Activated B cell treated with CpG ODN at 0.5 μM for 24 hours (primary cell): Measurements from ENCODE around the gene SRSF3. TPM values are rescaled to one million over a fixed set of nuclear protein-coding genes. Genes with fewer than 3 reads are reported as not detected.

Source experiments
- ATAC-seq: fragments of 200-7000 bp; cut with Tn5 transposase; one replicate; pipeline ENCODE4 v1.10.0; 2021; ENCODE audit warnings: low read depth, mild to moderate bottlenecking, moderate library complexity
- CTCF ChIA-PET: fragments of 350-600 bp; sonication (Branson Sonifier 250); formaldehyde crosslinking; loops from one replicate; lab custom pipeline; 2021; ENCODE audit warnings: antibody characterized with exemption; lab: Charles Lee
- POLR2A ChIA-PET: fragments of 350-600 bp; sonication (Branson Sonifier 250); formaldehyde crosslinking; loops from one replicate; lab custom pipeline; 2021; ENCODE audit warnings: antibody characterized with exemption; lab: Charles Lee
- DNase-seq: peaks from one replicate; pipeline ENCODE4 v3.0.0; 2022
- H3K27ac Mint-ChIP-seq: one replicate; pipeline ENCODE4 v1.8.0; 2020; ENCODE audit warnings: mixed read lengths
- H3K27me3 Mint-ChIP-seq: one replicate; pipeline ENCODE4 v1.8.0; 2021; ENCODE audit warnings: mixed read lengths
- H3K36me3 Mint-ChIP-seq: one replicate; pipeline ENCODE4 v1.8.0; 2021; ENCODE audit warnings: low read depth, mixed read lengths
- H3K4me1 Mint-ChIP-seq: one replicate; pipeline ENCODE4 v1.8.0; 2021; ENCODE audit warnings: mixed read lengths
- H3K4me3 Mint-ChIP-seq: one replicate; pipeline ENCODE4 v1.8.0; 2020; ENCODE audit warnings: mild to moderate bottlenecking, mixed read lengths
- H3K9me3 Mint-ChIP-seq: one replicate; pipeline ENCODE4 v1.8.0; 2020; ENCODE audit warnings: mixed read lengths
- CTCF ChIP-seq: fragments of 200-600 bp; IDR thresholded peaks from one replicate; pipeline ENCODE4 v1.8.0; 2022; ENCODE audit warnings: antibody characterized with exemption, mild to moderate bottlenecking
- intact Hi-C: fragments of 100-400 bp; cut with micrococcal nuclease; formaldehyde crosslinking; loops from one replicate; pipeline ENCODE4 v1.15.1; 2024
- total RNA-seq: library from RNA; stranded (reverse); gene quantifications from 2 replicates; pipeline ENCODE4 v1.2.3, GENCODE V29; 2022

The SRSF3 gene
- total RNA-seq, 1 donor from 2014 or later: 421 TPM

GRCh38 chr6:36623547-36624459 is 29.6 kb downstream of the SRSF3 start:
- no peaks in the 10 kb centered on the region for H3K9me3 Mint-ChIP-seq
- H3K4me3 Mint-ChIP-seq: no peak overlapping the region
- H3K36me3 Mint-ChIP-seq: no peaks in the 10 kb centered on the region
- peaks cover 29% of the 10 kb centered on the region for H3K4me1 Mint-ChIP-seq
- ATAC-seq (peak; percentile 90), DNase-seq (peak; percentile 64)
- ChIA-PET POLR2A (interaction anchor here (0.5 to 2.6 kb wide), 6 partner anchors 9 to 135 kb away, joined by 3 to 16 read pairs (median 6); partner anchors contain the start of gene CDKN1A), CTCF (interaction anchor here (0.6 to 5.5 kb wide), 9 partner anchors 28 to 159 kb away, joined by 3 to 77 read pairs (median 8); partner anchors contain the start of gene CDKN1A)
- H3K27ac Mint-ChIP-seq: peak overlapping the region; percentile 47
- peak; percentile 51 for TF ChIP-seq CTCF
- intact Hi-C loops: loop anchor here (1.0 kb wide), 5 partner anchors 56 to 135 kb away; no protein-coding TSS in a partner anchor
- H3K27me3 Mint-ChIP-seq: no peaks in the 10 kb centered on the region

GRCh38 chr6:36624461-36625157 is 30.4 kb downstream of the SRSF3 start:
- no peaks in the 10 kb centered on the region for H3K27me3 Mint-ChIP-seq
- ATAC-seq: no peak
- intact Hi-C loops: no loop called here
- H3K36me3 Mint-ChIP-seq: no peaks in the 10 kb centered on the region
- ChIA-PET POLR2A (interaction anchor here (0.5 to 2.6 kb wide), 5 partner anchors 8 to 134 kb away, joined by 3 to 16 read pairs (median 5); partner anchors contain the start of gene CDKN1A), CTCF (interaction anchor here (0.6 to 5.5 kb wide), 11 partner anchors 10 to 158 kb away, joined by 3 to 77 read pairs (median 5); no protein-coding TSS in a partner anchor)
- peaks cover 32% of the 10 kb centered on the region for H3K4me1 Mint-ChIP-seq
- H3K9me3 Mint-ChIP-seq: no peaks in the 10 kb centered on the region
- H3K27ac Mint-ChIP-seq: no peak overlapping the region
- TF ChIP-seq CTCF: no peak
- no peak overlapping the region for H3K4me3 Mint-ChIP-seq
- no peak for DNase-seq

- ChIA-PET POLR2A (interaction anchor here (0.6 to 2.6 kb wide), 3 partner anchors 23 to 133 kb away, joined by 3 to 16 read pairs (median 4); no protein-coding TSS in a partner anchor), CTCF (interaction anchor here (0.8 to 5.5 kb wide), 9 partner anchors 10 to 157 kb away, joined by 3 to 77 read pairs (median 5); partner anchors contain the start of gene CDKN1A)
- H3K27ac Mint-ChIP-seq: peak overlapping the region; percentile 24
- intact Hi-C loops: no loop called here
- H3K9me3 Mint-ChIP-seq: no peaks in the 10 kb centered on the region
- H3K36me3 Mint-ChIP-seq: no peaks in the 10 kb centered on the region
- no peak for TF ChIP-seq CTCF
- H3K27me3 Mint-ChIP-seq: no peaks in the 10 kb centered on the region
- ATAC-seq (no peak), DNase-seq (no peak)
- no peak overlapping the region for H3K4me3 Mint-ChIP-seq
- H3K4me1 Mint-ChIP-seq: peaks cover 39% of the 10 kb centered on the region
Measured at GRCh38 chr6:36625158-36625919, 31.2 kb downstream of the SRSF3 start.

- H3K27ac Mint-ChIP-seq: no peak overlapping the region
- H3K9me3 Mint-ChIP-seq: no peaks in the 10 kb centered on the region
- H3K4me3 Mint-ChIP-seq: no peak overlapping the region
- no peaks in the 10 kb centered on the region for H3K27me3 Mint-ChIP-seq
- ATAC-seq (no peak), DNase-seq (no peak)
- ChIA-PET CTCF (interaction anchor here (4.4 to 5.5 kb wide), 2 partner anchors 128 to 133 kb away, joined by 22 to 77 read pairs; no protein-coding TSS in a partner anchor), POLR2A (no interaction called here)
- H3K36me3 Mint-ChIP-seq: no peaks in the 10 kb centered on the region
- intact Hi-C loops: no loop called here
- TF ChIP-seq CTCF: no peak
- peaks cover 41% of the 10 kb centered on the region for H3K4me1 Mint-ChIP-seq
Measured at GRCh38 chr6:36626636-36627035, 32.5 kb downstream of the SRSF3 start.
